Activated T-helper 17 cell treated with anti-CD3 and anti-CD28 coated beads, Interleukin-2, amount 50 U/mL, for 72 hours (primary cell): ENCODE measurements around the gene CFAP53. TPM values are rescaled to one million over a fixed set of nuclear protein-coding genes. Genes with fewer than 3 reads are reported as not detected.
A peak's percentile ranks its signal among the peaks of the same experiment; 100 is the strongest.

Experiments used
- ATAC-seq: fragments of 150-1000 bp; cut with Tn5 transposase; replicated peaks from 2 replicates; pipeline ENCODE4 v1.10.0; 2021; ENCODE audit warnings: mild to moderate bottlenecking, moderate library complexity
- H3K27ac Mint-ChIP-seq: one replicate; pipeline ENCODE4 v1.8.0; 2022; ENCODE audit warnings: mixed read lengths
- H3K27me3 Mint-ChIP-seq: one replicate; pipeline ENCODE4 v1.8.0; 2022; ENCODE audit warnings: mixed read lengths
- H3K36me3 Mint-ChIP-seq: one replicate; pipeline ENCODE4 v1.8.0; 2022; ENCODE audit warnings: low read depth, mild to moderate bottlenecking, mixed read lengths
- H3K4me1 Mint-ChIP-seq: one replicate; pipeline ENCODE4 v1.8.0; 2022; ENCODE audit warnings: mixed read lengths
- H3K4me3 Mint-ChIP-seq: one replicate; pipeline ENCODE4 v1.8.0; 2022; ENCODE audit warnings: mild to moderate bottlenecking, mixed read lengths
- H3K9me3 Mint-ChIP-seq: one replicate; pipeline ENCODE4 v1.8.0; 2022; ENCODE audit warnings: mixed read lengths
- total RNA-seq, 2 donors: library from RNA; stranded (reverse); gene quantifications; one replicate each; pipeline ENCODE4 v1.2.3, GENCODE V29; 2022

CFAP53 gene
- total RNA-seq, 2 donors from 2014 or later = 0.61 to 3.0 TPM

- no peaks in the 10 kb centered on the region for H3K36me3 Mint-ChIP-seq
- H3K27me3 Mint-ChIP-seq = peaks cover 52% of the 10 kb centered on the region
- H3K9me3 Mint-ChIP-seq = no peaks in the 10 kb centered on the region
- no peak overlapping the region for H3K4me3 Mint-ChIP-seq
- H3K27ac Mint-ChIP-seq = no peak overlapping the region
- H3K4me1 Mint-ChIP-seq = no peaks in the 10 kb centered on the region
- ATAC-seq = no peak
Observed at GRCh38 chr18:50199346-50199855, 66.9 kb downstream of the CFAP53 start.

- Mint-ChIP-seq H3K4me1 (no peaks in the 10 kb centered on the region), H3K27ac (no peak overlapping the region), H3K4me3 (peak overlapping the region; percentile 61), H3K9me3 (no peaks in the 10 kb centered on the region), H3K36me3 (no peaks in the 10 kb centered on the region), H3K27me3 (peaks cover 51% of the 10 kb centered on the region)
- no peak for ATAC-seq
Observed at GRCh38 chr18:50196261-50196660, 70.0 kb downstream of the CFAP53 start.

DNA sequence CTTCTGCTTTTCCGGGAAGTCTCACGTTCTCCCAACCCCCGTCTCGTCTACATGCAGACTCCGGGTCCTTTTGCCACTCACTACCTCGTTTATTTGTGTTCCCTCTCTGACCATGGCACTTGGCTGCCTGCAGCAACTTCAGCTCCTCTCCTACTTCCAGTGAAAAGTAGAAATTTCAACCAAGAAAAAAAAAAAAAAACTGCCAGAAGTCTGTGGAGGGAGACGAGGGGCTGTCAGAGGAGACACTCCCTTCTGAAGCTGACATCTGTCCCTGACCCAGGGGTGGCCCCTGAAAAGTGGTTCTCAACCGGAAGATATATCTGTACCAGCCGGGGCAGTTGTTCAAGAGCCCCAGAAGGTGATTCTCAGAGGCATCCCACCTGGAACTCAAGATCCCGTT lies 70.6 kb downstream of the CFAP53 start:
- H3K9me3 Mint-ChIP-seq = no peaks in the 10 kb centered on the region
- H3K4me1 Mint-ChIP-seq = no peaks in the 10 kb centered on the region
- H3K27ac Mint-ChIP-seq = no peak overlapping the region
- peaks cover 54% of the 10 kb centered on the region for H3K27me3 Mint-ChIP-seq
- peak overlapping the region; percentile 61 for H3K4me3 Mint-ChIP-seq
- no peak for ATAC-seq
- no peaks in the 10 kb centered on the region for H3K36me3 Mint-ChIP-seq

GRCh38 chr18:50194631-50195532 lies 71.4 kb downstream of the CFAP53 start, which contains the start of gene MYO5B:
Gene MYO5B, minus strand, starts transcription at chr18:50195147. Its CDS starts 354 bp downstream, at chr18:50194793.
- ATAC-seq = peak; percentile 73
- H3K36me3 Mint-ChIP-seq = no peaks in the 10 kb centered on the region
- no peaks in the 10 kb centered on the region for H3K4me1 Mint-ChIP-seq
- H3K4me3 Mint-ChIP-seq = peak within 1 kb of the TSS; percentile 61
- no peaks in the 10 kb centered on the region for H3K9me3 Mint-ChIP-seq
- peaks cover 46% of the 10 kb centered on the region for H3K27me3 Mint-ChIP-seq
- no peak within 1 kb of the TSS for H3K27ac Mint-ChIP-seq

DNA sequence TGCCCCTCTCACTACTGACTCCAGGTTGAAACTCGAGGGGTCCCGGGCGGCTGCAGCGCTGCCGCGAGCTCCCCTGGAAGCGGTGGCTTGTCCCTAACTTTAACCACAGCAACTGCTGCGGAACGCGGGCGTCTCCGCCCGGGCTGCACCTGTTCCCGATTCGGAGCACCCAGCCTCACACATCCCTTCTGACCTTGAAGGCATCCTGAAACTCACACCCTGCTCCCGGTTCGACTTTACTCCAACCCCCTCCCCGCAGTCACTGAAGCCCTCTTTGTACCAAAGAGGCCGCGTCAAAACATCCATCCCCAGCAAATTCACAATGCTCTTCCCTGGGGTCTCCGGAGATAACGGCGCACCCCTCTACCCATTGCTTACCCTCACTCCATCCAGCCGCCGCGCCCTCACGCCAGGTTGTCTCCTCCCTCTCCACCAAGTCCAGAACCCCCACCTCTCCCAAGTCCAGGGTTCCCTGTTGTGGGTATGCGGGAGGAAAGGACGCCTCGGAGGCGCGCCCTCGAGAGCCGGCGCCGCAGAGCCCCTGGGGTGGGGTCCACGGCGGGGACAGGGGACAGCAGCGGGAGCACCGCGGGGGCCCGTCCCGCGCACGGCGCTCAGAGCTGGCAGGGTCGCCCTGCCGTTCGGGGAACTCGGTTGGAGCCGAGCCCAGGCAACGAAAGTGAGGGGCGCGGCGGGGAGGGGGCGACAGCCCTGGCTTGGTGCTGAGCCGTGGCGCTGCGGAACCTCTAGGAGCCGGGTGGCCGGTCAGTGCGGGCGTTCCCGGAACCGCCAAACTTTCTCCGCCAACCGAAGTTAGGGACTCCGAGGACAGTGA lies 72.3 kb downstream of the CFAP53 start:
- no peaks in the 10 kb centered on the region for H3K9me3 Mint-ChIP-seq
- H3K27ac Mint-ChIP-seq = no peak overlapping the region
- H3K4me1 Mint-ChIP-seq = peaks cover 6% of the 10 kb centered on the region
- no peak for ATAC-seq
- H3K27me3 Mint-ChIP-seq = peaks cover 46% of the 10 kb centered on the region
- peak overlapping the region; percentile 47 for H3K4me3 Mint-ChIP-seq
- H3K36me3 Mint-ChIP-seq = no peaks in the 10 kb centered on the region

GRCh38 chr18:50192995-50193795 lies 73.1 kb downstream of the CFAP53 start:
- no peaks in the 10 kb centered on the region for H3K9me3 Mint-ChIP-seq
- H3K4me3 Mint-ChIP-seq = peak overlapping the region; percentile 47
- no peak overlapping the region for H3K27ac Mint-ChIP-seq
- H3K4me1 Mint-ChIP-seq = peaks cover 7% of the 10 kb centered on the region
- no peak for ATAC-seq
- peaks cover 45% of the 10 kb centered on the region for H3K27me3 Mint-ChIP-seq
- H3K36me3 Mint-ChIP-seq = no peaks in the 10 kb centered on the region

- Mint-ChIP-seq H3K27ac (no peak overlapping the region), H3K4me1 (peaks cover 7% of the 10 kb centered on the region), H3K4me3 (no peak overlapping the region), H3K36me3 (no peaks in the 10 kb centered on the region), H3K9me3 (no peaks in the 10 kb centered on the region), H3K27me3 (peaks cover 34% of the 10 kb centered on the region)
- ATAC-seq = peak; percentile 24
Observed at GRCh38 chr18:50190926-50191325, 75.4 kb downstream of the CFAP53 start.

DNA sequence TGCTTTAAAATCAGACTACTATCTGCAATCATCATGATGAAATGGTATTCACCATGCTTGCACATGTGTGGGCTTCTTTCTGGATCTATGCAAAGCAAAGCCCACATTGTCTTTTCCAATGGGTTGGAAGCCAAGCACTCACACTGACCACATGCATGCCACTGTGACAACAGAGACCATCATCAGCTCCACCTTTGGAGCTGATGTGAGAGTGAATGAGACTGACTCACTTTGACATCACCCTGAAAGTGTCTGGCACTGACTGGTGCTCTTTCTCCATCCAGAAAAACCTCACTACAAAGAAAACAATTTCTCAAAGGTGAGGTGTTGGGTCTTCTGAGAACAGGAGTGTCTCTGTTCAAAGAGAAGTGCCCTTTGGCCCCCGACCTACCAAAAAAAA lies 76.1 kb downstream of the CFAP53 start:
- Mint-ChIP-seq H3K4me1 (peaks cover 7% of the 10 kb centered on the region), H3K27ac (no peak overlapping the region), H3K9me3 (no peaks in the 10 kb centered on the region), H3K36me3 (no peaks in the 10 kb centered on the region), H3K4me3 (no peak overlapping the region), H3K27me3 (peaks cover 29% of the 10 kb centered on the region)
- ATAC-seq = peak; percentile 75

DNA sequence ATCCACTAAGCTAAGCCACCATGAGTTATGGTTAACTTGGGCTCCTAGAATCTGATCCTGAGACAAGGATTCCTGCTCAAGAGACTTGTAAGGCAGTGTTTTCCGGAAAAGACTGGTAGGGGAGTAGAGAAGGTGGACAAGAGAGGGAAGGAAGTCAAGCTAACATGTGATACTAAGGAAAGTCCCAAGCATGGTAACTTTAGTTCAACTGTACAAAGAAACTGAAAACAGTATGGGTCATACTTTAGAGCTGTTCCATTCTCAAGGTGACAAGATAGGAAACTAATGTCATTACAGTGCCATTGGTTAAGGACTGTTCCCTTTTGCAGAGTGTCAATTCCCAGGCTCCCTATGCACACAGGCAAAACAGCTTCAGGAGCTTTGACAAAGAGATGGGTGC lies 77.1 kb downstream of the CFAP53 start:
- no peaks in the 10 kb centered on the region for H3K9me3 Mint-ChIP-seq
- no peak overlapping the region for H3K27ac Mint-ChIP-seq
- H3K36me3 Mint-ChIP-seq = no peaks in the 10 kb centered on the region
- ATAC-seq = peak; percentile 71
- peaks cover 31% of the 10 kb centered on the region for H3K27me3 Mint-ChIP-seq
- no peak overlapping the region for H3K4me3 Mint-ChIP-seq
- H3K4me1 Mint-ChIP-seq = peaks cover 7% of the 10 kb centered on the region

GRCh38 chr18:50188652-50189051 lies 77.6 kb downstream of the CFAP53 start:
- ATAC-seq = no peak
- no peak overlapping the region for H3K27ac Mint-ChIP-seq
- peaks cover 7% of the 10 kb centered on the region for H3K4me1 Mint-ChIP-seq
- no peaks in the 10 kb centered on the region for H3K9me3 Mint-ChIP-seq
- H3K36me3 Mint-ChIP-seq = no peaks in the 10 kb centered on the region
- H3K27me3 Mint-ChIP-seq = peaks cover 31% of the 10 kb centered on the region
- H3K4me3 Mint-ChIP-seq = no peak overlapping the region

GRCh38 chr18:50187659-50188058 lies 78.6 kb downstream of the CFAP53 start:
- Mint-ChIP-seq H3K4me1 (peaks cover 7% of the 10 kb centered on the region), H3K4me3 (no peak overlapping the region), H3K36me3 (no peaks in the 10 kb centered on the region), H3K27ac (no peak overlapping the region), H3K9me3 (no peaks in the 10 kb centered on the region), H3K27me3 (peaks cover 37% of the 10 kb centered on the region)
- ATAC-seq = no peak

DNA sequence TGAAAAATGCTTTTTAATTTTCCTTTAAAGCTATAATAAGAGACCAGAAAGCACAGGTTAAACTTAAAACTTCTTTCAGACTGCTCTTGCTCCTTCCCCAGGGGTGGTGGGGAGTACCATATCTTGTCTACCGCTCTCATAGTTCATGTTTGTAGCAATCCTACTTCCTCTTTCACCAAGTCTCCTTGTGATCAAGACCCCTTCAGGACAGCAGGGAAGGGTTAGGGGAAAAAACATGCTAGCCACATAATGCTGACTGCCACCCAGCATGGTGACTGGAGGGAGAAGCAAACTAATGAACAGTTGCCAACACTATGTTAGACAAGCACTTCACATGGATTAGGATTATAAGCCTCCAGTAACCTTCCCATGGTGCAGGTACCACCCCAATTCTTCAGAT lies 79.9 kb downstream of the CFAP53 start:
- Mint-ChIP-seq H3K4me3 (no peak overlapping the region), H3K9me3 (no peaks in the 10 kb centered on the region), H3K27me3 (peaks cover 29% of the 10 kb centered on the region), H3K36me3 (no peaks in the 10 kb centered on the region), H3K4me1 (peaks cover 7% of the 10 kb centered on the region), H3K27ac (no peak overlapping the region)
- ATAC-seq = no peak

- no peaks in the 10 kb centered on the region for H3K4me1 Mint-ChIP-seq
- H3K27ac Mint-ChIP-seq = no peak overlapping the region
- H3K27me3 Mint-ChIP-seq = peaks cover 25% of the 10 kb centered on the region
- ATAC-seq = no peak
- no peak overlapping the region for H3K4me3 Mint-ChIP-seq
- H3K9me3 Mint-ChIP-seq = no peaks in the 10 kb centered on the region
- no peaks in the 10 kb centered on the region for H3K36me3 Mint-ChIP-seq
Observed at GRCh38 chr18:50183556-50183955, 82.7 kb downstream of the CFAP53 start.

- Mint-ChIP-seq H3K9me3 (no peaks in the 10 kb centered on the region), H3K27ac (no peak overlapping the region), H3K27me3 (peaks cover 31% of the 10 kb centered on the region), H3K36me3 (no peaks in the 10 kb centered on the region), H3K4me3 (no peak overlapping the region), H3K4me1 (no peaks in the 10 kb centered on the region)
- no peak for ATAC-seq
Observed at GRCh38 chr18:50182511-50182910, 83.8 kb downstream of the CFAP53 start.
